SJCRH30 (cell line): ENCODE results near the gene YIPF2. TPM values are rescaled to one million over a fixed set of nuclear protein-coding genes. Genes with fewer than 3 reads are reported as not detected.

Experiments
- DNase-seq, 2 experiments: peaks; one replicate each; pipeline ENCODE4 v3.0.0-alpha.2; 2015 to 2020
- H3K27ac ChIP-seq: fragments of 250-450 bp; sonication (Bioruptor Pico); 2 replicates; pipeline ENCODE4 v1.5.1; 2020; ENCODE audit warnings: mild to moderate bottlenecking, moderate library complexity
- H3K27me3 ChIP-seq: fragments of 250-450 bp; sonication (Bioruptor Pico); 2 replicates; pipeline ENCODE4 v1.5.1; 2020; ENCODE audit warnings: mild to moderate bottlenecking, moderate library complexity
- H3K36me3 ChIP-seq: fragments of 250-450 bp; sonication (Bioruptor Pico); 2 replicates; pipeline ENCODE4 v1.5.1; 2020; ENCODE audit warnings: mild to moderate bottlenecking, moderate library complexity
- H3K4me1 ChIP-seq: fragments of 250-450 bp; sonication (Bioruptor Pico); 2 replicates; pipeline ENCODE4 v1.5.1; 2020; ENCODE audit warnings: mild to moderate bottlenecking, moderate library complexity
- H3K4me3 ChIP-seq: fragments of 250-450 bp; sonication (Bioruptor Pico); 2 replicates; pipeline ENCODE4 v1.5.1; 2020; ENCODE audit warnings: mild to moderate bottlenecking, moderate library complexity
- H3K9me3 ChIP-seq: fragments of 250-450 bp; sonication (Bioruptor Pico); replicated peaks from 2 replicates; pipeline ENCODE4 v1.5.1; 2020; ENCODE audit warnings: mild to moderate bottlenecking, moderate library complexity
- total RNA-seq: library from RNA; depleted of rRNA; stranded (reverse); fragments of >200 nt; shearing (Covaris generic); gene quantifications from 2 replicates; pipeline ENCODE4 v1.2.3, GENCODE V29; 2014

Gene YIPF2
- total RNA-seq, 1 experiment from 2014 or later = 22.1 TPM

DNA sequence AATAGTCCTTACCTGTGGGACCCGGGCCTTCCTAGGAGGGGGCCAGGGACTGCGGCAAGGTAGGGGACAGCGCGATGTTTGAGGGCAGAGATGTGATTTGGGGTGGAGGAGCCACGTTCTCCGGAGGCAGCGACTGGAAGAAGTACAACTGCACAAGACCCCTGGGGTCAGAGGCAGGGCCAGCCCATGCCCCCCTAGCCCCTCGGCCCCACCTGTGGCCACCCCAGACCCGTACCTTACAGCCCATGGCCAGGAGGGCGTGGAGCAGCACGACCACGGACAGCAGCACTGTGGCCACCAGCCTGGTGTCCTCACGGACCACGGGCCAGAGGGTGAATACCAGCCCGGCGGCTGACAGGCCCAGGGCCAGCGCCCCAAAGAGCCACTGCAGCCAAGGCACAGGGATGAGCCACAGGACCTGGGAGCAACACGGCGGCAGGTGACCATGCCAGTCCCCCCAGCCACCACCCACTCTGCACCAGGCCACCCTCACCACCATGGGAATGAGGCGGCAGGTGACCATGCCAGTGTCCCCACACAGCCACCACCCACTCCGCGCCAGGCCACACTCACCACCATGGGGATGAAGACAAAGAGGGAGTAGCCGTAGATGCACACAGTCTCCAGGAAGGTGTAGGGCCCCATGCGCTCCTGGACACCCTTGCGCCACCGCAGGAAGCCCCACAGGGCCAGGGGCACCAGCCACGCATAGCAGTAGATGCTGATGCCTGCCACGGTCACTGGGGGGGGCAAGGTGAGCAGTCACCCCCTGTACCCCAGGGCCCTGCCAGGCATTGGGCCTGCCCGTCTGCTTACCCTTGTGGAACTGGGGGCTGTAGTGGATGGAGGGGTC lies 5.0 kb downstream of the YIPF2 start:
- Histone ChIP-seq H3K4me1 (no peaks in the 10 kb centered on the region; the same call in 1 of the 2 replicates), H3K36me3 (no peaks in the 10 kb centered on the region; the same call in 1 of the 2 replicates), H3K4me3 (no peak overlapping the region), H3K9me3 (no peaks in the 10 kb centered on the region), H3K27ac (no peak overlapping the region), H3K27me3 (no peaks in the 10 kb centered on the region)
- DNase-seq = no peak

DNA sequence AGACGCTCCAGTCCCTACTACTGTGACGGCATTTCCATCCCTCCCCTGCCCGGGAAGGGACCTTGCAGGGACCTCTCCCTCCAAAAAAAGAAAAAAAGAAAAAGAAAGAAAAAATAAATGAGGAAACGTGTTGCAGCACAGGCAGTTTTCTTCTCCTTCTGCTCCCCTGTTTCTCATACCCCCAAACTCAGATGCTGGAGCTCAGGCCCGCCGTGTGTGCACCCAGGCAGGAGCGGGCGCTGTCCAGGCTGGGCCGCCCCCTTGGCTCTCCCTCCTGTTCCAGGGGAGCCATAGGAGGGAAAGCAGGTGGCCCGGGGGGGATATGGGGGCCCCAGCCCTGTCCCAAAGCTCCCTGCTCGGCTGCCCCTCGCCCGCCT lies 5.8 kb downstream of the YIPF2 start:
- H3K27me3 ChIP-seq = no peaks in the 10 kb centered on the region
- no peaks in the 10 kb centered on the region; the same call in 1 of the 2 replicates for H3K36me3 ChIP-seq
- DNase-seq = no peak
- H3K27ac ChIP-seq = no peak overlapping the region
- no peaks in the 10 kb centered on the region; the same call in 1 of the 2 replicates for H3K4me1 ChIP-seq
- no peak overlapping the region for H3K4me3 ChIP-seq
- H3K9me3 ChIP-seq = no peaks in the 10 kb centered on the region

DNA sequence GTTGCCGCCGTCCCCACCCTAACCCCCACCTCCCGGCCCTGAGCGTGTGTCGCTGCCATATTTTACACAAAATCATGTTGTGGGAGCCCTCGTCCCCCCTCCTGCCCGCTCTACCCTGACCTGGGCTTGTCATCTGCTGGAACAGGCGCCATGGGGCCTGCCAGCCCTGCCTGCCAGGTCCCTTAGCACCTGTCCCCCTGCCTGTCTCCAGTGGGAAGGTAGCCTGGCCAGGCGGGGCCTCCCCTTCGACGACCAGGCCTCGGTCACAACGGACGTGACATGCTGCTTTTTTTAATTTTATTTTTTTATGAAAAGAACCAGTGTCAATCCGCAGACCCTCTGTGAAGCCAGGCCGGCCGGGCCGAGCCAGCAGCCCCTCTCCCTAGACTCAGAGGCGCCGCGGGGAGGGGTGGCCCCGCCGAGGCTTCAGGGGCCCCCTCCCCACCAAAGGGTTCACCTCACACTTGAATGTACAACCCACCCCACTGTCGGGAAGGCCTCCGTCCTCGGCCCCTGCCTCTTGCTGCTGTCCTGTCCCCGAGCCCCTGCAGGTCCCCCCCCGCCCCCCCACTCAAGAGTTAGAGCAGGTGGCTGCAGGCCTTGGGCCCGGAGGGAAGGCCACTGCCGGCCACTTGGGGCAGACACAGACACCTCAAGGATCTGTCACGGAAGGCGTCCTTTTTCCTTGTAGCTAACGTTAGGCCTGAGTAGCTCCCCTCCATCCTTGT lies 6.4 kb downstream of the YIPF2 start:
- no peaks in the 10 kb centered on the region for H3K4me1 ChIP-seq
- no peaks in the 10 kb centered on the region for H3K9me3 ChIP-seq
- H3K27ac ChIP-seq = no peak overlapping the region
- DNase-seq = no peak
- H3K4me3 ChIP-seq = no peak overlapping the region
- H3K36me3 ChIP-seq = no peaks in the 10 kb centered on the region; the same call in 1 of the 2 replicates
- H3K27me3 ChIP-seq = no peaks in the 10 kb centered on the region

DNA sequence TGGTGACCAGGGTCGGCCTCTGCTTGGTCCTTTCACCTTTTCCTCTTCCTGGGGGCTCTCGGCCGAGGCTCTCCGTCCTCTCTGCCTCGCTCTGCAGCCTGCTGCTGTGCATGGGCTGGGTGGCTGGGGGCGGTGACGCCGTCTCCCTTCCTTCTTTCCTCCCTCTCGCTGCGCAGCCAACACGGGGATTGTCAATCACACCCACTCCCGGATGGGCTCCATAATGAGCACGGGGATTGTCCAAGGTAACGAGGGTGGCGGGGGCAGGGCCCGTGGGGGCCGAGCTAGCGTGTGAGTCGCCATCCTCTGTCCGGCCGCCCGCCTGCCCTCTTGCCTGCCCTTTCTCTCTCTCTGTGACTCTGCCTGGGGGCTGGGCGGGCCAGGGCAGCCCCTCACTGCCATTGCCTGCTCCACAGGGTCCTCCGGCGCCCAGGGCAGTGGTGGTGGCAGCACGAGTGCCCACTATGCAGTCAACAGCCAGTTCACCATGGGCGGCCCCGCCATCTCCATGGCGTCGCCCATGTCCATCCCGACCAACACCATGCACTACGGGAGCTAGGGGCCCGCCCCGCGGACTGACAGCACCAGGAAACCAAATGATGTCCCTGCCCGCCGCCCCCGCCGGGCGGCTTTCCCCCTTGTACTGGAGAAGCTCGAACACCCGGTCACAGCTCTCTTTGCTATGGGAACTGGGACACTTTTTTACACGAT lies 7.1 kb downstream of the YIPF2 start:
- Histone ChIP-seq H3K4me3 (no peak overlapping the region), H3K9me3 (no peaks in the 10 kb centered on the region), H3K36me3 (no peaks in the 10 kb centered on the region; the same call in 1 of the 2 replicates), H3K27me3 (no peaks in the 10 kb centered on the region), H3K4me1 (no peaks in the 10 kb centered on the region), H3K27ac (no peak overlapping the region)
- DNase-seq = no peak

DNA sequence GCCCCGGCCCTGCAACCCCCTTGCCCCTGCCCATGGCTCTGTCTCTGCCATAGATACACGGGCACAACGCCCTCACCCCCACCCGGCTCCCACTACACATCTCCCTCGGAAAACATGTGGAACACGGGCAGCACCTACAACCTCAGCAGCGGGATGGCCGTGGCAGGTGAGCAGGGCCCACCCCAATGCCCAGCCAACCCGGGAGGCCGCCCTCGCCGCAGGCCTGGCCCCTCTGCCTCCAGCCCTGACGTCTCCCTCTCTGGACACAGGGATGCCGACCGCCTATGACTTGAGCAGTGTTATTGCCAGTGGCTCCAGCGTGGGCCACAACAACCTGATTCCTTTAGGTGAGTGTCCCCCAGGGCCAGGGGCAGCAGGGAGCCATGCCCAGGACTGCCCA lies 7.7 kb downstream of the YIPF2 start:
- H3K4me3 ChIP-seq = no peak overlapping the region
- no peaks in the 10 kb centered on the region for H3K27me3 ChIP-seq
- DNase-seq = no peak
- no peaks in the 10 kb centered on the region; the same call in 1 of the 2 replicates for H3K36me3 ChIP-seq
- no peak overlapping the region for H3K27ac ChIP-seq
- no peaks in the 10 kb centered on the region for H3K9me3 ChIP-seq
- H3K4me1 ChIP-seq = no peaks in the 10 kb centered on the region

DNA sequence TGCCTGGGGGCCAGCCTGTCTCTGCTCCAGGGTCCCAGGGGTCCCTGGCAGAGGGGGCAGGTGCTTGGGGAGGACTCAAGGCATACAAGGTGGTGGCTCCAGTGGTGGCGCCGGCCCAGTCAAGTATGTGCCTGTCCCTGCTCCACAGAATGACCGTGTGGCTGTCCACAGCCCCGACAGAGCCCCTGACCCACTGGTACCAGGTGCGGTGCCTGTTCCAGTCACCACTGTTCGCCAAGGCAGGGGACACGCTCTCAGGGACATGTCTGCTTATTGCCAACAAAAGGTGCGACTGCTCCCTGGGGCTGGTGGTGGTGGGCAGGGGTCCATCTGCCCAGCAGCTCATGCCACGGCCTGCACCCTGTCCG lies 8.2 kb downstream of the YIPF2 start:
- no peak overlapping the region for H3K4me3 ChIP-seq
- no peaks in the 10 kb centered on the region for H3K27me3 ChIP-seq
- no peaks in the 10 kb centered on the region; the same call in 1 of the 2 replicates for H3K36me3 ChIP-seq
- no peaks in the 10 kb centered on the region; the same call in 1 of the 2 replicates for H3K4me1 ChIP-seq
- no peak for DNase-seq
- no peaks in the 10 kb centered on the region for H3K9me3 ChIP-seq
- H3K27ac ChIP-seq = no peak overlapping the region

DNA sequence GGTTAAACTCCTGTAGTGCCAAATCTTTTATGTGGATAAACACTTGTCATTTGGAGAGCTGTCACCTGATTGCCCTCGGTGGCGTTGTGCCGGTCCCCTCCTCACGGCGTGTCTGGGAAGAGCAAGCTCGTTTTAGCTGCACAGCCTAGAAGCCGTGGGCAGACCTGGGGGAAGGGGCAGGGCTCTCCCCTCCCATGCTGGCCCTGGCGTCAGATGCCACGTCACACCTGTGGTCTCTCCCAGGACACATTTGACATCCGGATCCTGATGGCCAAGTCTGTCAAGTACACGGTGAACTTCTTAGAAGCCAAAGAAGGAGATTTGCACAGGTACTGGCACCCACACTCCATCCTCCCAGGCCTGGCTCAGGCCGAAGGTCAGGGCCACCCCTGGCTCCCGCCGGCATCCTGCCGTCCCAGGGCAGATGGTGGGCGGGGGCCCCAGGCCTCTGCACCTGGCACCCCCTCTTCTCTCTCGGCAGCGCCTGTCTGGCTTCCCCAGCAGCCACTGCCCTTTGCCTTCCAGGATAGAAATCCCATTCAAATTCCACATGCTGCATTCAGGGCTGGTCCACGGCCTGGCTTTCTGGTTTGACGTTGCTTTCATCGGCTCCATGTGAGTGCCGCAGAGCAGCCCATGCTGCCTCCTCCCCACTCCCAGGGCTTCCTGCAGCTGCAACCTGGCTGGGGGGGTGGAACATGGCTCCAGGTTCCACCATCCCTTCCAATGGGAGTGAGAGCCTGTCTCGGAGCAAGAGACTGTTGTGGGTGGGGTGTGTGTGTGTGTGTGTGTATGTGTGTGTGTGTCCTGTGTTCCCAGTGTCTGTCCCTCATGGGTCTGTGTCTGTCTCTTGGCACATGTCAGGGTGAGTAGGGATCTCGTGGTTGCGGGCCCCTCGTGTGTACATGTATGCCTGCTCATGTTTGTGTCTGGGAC lies 8.8 kb downstream of the YIPF2 start:
- no peak for DNase-seq
- H3K36me3 ChIP-seq = no peaks in the 10 kb centered on the region; the same call in 1 of the 2 replicates
- H3K27ac ChIP-seq = no peak overlapping the region
- H3K4me1 ChIP-seq = peaks cover 4% of the 10 kb centered on the region; the same call in 1 of the 2 replicates
- H3K9me3 ChIP-seq = no peaks in the 10 kb centered on the region
- no peaks in the 10 kb centered on the region for H3K27me3 ChIP-seq
- H3K4me3 ChIP-seq = no peak overlapping the region

DNA sequence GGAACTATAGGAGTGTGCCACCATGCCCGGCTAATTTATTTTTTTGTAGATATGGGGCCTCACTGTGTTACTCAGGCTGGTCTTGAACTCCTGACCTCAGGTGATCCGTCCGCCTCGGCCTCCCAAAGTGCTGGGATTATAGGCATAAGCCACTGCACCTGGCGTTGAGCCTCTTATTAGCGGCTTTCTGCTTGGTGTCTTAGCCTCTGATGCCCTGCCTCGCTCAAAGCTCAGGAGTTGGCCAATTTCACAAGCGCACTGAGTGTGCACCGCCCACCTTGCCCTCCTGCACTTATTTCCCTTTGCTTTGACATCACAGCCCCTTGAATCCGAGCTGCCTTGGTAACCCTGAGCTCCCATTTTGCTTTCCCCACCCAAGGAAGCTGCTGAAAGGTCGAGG lies 10.1 kb downstream of the YIPF2 start:
- Histone ChIP-seq H3K36me3 (no peaks in the 10 kb centered on the region; the same call in 1 of the 2 replicates), H3K27me3 (no peaks in the 10 kb centered on the region), H3K4me1 (peaks cover 4% of the 10 kb centered on the region; the same call in 1 of the 2 replicates), H3K9me3 (no peaks in the 10 kb centered on the region), H3K4me3 (no peak overlapping the region), H3K27ac (no peak overlapping the region)
- DNase-seq = no peak

DNA sequence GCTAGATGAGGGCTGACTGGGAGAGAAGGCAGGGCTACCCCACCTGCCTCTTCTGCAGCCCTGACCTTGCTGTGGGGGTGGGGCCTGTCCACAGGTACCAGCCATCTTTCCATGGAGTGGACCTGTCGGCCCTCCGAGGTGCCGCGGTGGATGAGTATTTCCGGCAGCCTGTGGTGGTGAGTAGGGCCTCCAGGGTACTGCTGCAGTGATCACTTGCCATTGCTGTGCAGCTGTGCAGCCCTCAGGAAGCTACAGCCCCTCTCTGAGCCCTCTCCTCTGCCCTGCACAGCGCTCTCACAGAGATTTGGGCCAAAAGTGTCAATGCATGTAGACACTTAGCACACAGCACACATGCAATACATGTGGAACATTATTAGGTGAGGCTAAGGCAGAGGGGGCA lies 11.8 kb downstream of the YIPF2 start:
- no peak for DNase-seq
- no peaks in the 10 kb centered on the region for H3K27me3 ChIP-seq
- H3K4me1 ChIP-seq = peaks cover 7% of the 10 kb centered on the region
- H3K9me3 ChIP-seq = no peaks in the 10 kb centered on the region
- no peaks in the 10 kb centered on the region; the same call in 1 of the 2 replicates for H3K36me3 ChIP-seq
- no peak overlapping the region for H3K27ac ChIP-seq
- H3K4me3 ChIP-seq = no peak overlapping the region

DNA sequence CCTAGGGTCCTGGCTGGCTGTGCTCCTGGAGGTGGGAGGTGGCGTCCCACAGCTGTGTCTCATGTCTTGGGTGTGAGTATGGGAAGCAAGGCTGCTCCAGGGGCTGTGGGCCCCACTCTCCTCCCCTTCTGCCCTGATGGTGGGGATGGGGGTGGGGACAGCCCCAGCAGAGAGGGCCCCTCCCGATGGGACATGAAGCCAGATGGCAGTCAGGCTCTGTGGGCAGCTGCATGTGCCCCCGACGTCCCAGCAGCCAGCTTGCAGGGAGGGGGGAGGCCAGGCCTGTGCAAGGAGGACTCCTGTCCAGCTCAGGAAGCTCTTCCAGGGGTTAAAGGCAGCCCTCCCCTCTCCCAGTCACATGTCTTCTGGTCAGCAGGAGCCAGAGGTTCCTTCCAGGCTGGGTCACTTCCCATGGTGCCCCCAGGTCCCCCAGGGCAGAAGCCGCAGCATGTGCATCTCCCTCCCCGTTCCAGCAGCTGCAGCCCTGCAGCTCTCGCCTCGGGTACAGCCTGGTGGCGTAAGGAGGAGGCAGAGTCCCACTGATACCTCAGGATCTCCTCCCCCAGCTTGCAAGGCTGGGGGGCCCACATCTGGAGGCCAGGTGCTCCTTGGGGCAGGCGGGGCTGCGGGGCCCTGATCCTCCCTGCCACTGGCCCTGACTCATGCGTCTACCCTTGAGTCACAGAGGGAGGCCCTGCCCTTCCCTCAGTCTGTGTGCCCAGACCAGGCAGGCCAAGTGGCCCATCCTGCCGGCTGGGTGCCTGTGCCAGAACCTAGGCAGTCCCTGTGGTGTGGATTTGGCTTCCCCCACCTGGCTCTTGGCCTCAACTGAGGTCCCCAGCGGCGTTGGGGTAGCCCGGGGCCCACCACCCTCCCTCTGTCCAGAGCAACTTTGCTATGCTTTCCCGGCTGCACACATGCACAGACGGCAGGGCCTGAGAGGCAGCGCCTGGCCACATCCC lies 13.0 kb downstream of the YIPF2 start:
- H3K9me3 ChIP-seq = no peaks in the 10 kb centered on the region
- H3K4me3 ChIP-seq = no peak overlapping the region
- no peak overlapping the region for H3K27ac ChIP-seq
- no peaks in the 10 kb centered on the region for H3K27me3 ChIP-seq
- H3K36me3 ChIP-seq = no peaks in the 10 kb centered on the region; the same call in 1 of the 2 replicates
- H3K4me1 ChIP-seq = peaks cover 15% of the 10 kb centered on the region
- DNase-seq = no peak

DNA sequence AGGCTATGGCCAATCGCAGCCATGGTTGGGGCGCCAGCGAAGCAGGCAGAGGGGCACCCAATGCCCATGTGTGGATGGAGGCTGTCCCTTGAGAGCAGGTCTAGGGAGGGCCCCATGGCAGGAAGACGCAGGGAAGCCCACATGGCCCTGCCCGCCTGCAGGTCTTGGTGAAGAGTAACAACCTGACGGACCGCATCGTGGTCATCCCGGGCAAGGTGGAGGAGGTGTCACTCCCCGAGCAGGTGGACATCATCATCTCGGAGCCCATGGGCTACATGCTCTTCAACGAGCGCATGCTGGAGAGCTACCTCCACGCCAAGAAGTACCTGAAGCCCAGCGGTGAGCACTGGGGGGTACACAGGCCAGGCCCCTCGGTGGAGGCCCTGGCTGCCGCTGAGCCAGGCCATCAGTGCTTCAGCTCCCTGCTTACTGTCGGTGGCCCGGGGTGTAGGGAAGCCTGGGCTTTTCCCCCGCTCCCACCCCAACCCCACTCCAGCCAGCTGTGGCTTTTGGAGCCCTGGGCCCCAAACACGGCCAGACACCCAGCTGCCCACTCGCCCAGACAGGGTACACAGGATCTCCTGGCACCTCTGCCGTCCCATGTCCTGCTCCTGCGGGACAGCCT lies 14.6 kb downstream of the YIPF2 start:
- Histone ChIP-seq H3K27me3 (no peaks in the 10 kb centered on the region), H3K36me3 (peaks cover 2% of the 10 kb centered on the region; the same call in 1 of the 2 replicates), H3K4me3 (no peak overlapping the region), H3K27ac (no peak overlapping the region), H3K4me1 (peaks cover 15% of the 10 kb centered on the region), H3K9me3 (no peaks in the 10 kb centered on the region)
- no peak for DNase-seq

DNA sequence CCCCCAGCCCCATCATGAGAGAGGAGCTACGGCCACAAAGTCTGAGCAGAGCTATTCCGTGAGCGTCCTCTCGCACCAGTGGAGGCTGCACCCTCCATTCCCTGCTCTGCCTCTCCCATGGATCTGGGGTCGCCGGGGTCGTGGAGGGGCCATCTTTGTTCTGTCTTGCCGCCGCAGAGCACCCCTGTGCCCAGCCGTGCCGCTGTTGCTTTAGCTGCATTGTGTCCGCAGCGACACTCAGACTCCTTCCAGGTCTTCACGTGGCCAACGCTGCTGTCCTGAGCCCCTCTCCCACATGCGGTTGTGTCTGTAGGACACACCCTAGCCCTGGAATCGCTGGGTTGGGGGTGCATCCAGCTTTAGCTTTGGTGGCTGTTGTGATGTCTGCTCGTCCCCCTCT lies 15.8 kb downstream of the YIPF2 start:
- Histone ChIP-seq H3K4me1 (peaks cover 15% of the 10 kb centered on the region), H3K4me3 (no peak overlapping the region), H3K27me3 (no peaks in the 10 kb centered on the region), H3K9me3 (no peaks in the 10 kb centered on the region), H3K27ac (no peak overlapping the region), H3K36me3 (peaks cover 2% of the 10 kb centered on the region; the same call in 1 of the 2 replicates)
- DNase-seq = no peak
